Pancreas (tissue), 10 donors: ENCODE data around the gene RPAP3. TPM values are rescaled to one million over a fixed set of nuclear protein-coding genes. Genes with fewer than 3 reads are reported as not detected.

Source experiments
- ATAC-seq, 4 donors: fragments of 200-7000 bp; cut with Tn5 transposase; one replicate each; pipeline versions ENCODE4 v1.8.0 to v1.9.1; 2020; ENCODE audit warnings: mild to moderate bottlenecking in 4 of 4, moderate library complexity in 4 of 4
- DNase-seq, 6 donors: peaks; one replicate each; pipeline ENCODE4 v3.0.0-alpha.2; 2020
- FAIRE-seq: peaks from 2 replicates; lab custom pipeline; 2012; peaks lifted over from hg19 to GRCh38; lab: Jason Lieb, UNC
- H3K27ac ChIP-seq, 4 donors: fragments of 200-600 bp; sonication (generic); 1 replicate in 3 of 4; 2 replicates in 1 of 4; pipeline versions ENCODE4 v1.5.0 to v1.8.0; 2020
- H3K27me3 ChIP-seq, 4 donors: fragments of 200-600 bp; one replicate each; pipeline ENCODE4 v1.8.0; 2021
- H3K36me3 ChIP-seq, 3 donors: fragments of 200-600 bp; sonication (generic) in 1 of 3; one replicate each; pipeline versions ENCODE4 v1.5.0 to v1.8.0; 2020 to 2021
- H3K4me1 ChIP-seq, 3 donors: fragments of 200-600 bp; one replicate each; pipeline ENCODE4 v1.8.0; 2021
- H3K4me3 ChIP-seq, 4 donors: fragments of 200-600 bp; sonication (generic) in 2 of 4; one replicate each; pipeline versions ENCODE4 v1.5.0 to v1.8.0; 2020 to 2021
- H3K9me3 ChIP-seq, 4 donors: fragments of 200-600 bp; one replicate each; pipeline ENCODE4 v1.8.0; 2021
- CTCF ChIP-seq, 4 donors: fragments of 200-600 bp; sonication (generic) in 3 of 4; IDR thresholded peaks; one replicate each; pipeline versions ENCODE4 v1.5.0 to v1.8.0; 2021; ENCODE audit warnings: antibody characterized with exemption in 4 of 4
- WGBS, 2 donors: extraction: QIAGEN DNeasy Blood & Tissue Kit; methylation state at CpG; one replicate each; pipeline ENCODE4 v1.1.7; 2013; 5-methylcytosine and 5-hydroxymethylcytosine counted together
- intact Hi-C, 3 donors: fragments of 100-400 bp; cut with DNase I; formaldehyde crosslinking; loops; one replicate each; pipeline versions ENCODE4 v1.11.1 to v1.14.2; 2022
- polyA plus RNA-seq, 2 donors: library from polyadenylated mRNA; stranded (reverse); fragments of 200-250 nt; gene quantifications; one replicate each; pipeline ENCODE4 v1.2.3, GENCODE V29; 2013
- total RNA-seq, 6 donors: library from RNA; stranded (reverse); fragmentation: NEBNext Ultra II Directional in 4 of 6; extraction: Animal tissue kit (Norgen Biotek cat#: 25700) in 4 of 6; gene quantifications; one replicate each; pipeline versions ENCODE4 v1.2.1 to v1.2.4, GENCODE V29; 2021 to 2023
- donor health status: healthy with polysubstance abuse.
- donor health status: DM: no; HTN: no; CAD: no; lungs with moderate emphysema.
- donor health status: DM: no; HTN: no; CAD: no.
- donor health status: control.
- donor health status: control.
- donor health status: Bipolar disorder and iron deficiency.
- donor health status: DM: yes; HTN: yes; CAD: no.
- donor health status: DM: no; HTN: no; CAD: no.
- donor health status: DM: no; HTN: no; CAD: no.
- donor health status: DM: yes; HTN: yes; CAD: no.

Gene RPAP3
- total and polyA plus RNA-seq, 8 donors = 3.3 to 12.1 (median 8.9) TPM

GRCh38 chr12:47743311-47743860, 37.6 kb upstream of the RPAP3 start:
- WGBS, 2 donors = 58 to 66% methylated on average over 9 of the region's 9 CpGs
- Histone ChIP-seq H3K4me1 (peaks cover 0 to 3% (median 0%) of the 10 kb centered on the region in 3 donors), H3K4me3 (no peak overlapping the region), H3K27ac (no peak overlapping the region), H3K9me3 (no peaks in the 10 kb centered on the region), H3K27me3 (no peaks in the 10 kb centered on the region), H3K36me3 (no peaks in the 10 kb centered on the region)
- TF ChIP-seq CTCF (IDR thresholded peaks at IDR 0.05) = no peak
- intact Hi-C loops = loop anchor here in 2 of 3 donors (5.0 kb wide), 1 partner anchor 34 kb away; no protein-coding TSS in a partner anchor
- FAIRE-seq = no peak
- no peak for DNase-seq
- ATAC-seq = no peak

DNA sequence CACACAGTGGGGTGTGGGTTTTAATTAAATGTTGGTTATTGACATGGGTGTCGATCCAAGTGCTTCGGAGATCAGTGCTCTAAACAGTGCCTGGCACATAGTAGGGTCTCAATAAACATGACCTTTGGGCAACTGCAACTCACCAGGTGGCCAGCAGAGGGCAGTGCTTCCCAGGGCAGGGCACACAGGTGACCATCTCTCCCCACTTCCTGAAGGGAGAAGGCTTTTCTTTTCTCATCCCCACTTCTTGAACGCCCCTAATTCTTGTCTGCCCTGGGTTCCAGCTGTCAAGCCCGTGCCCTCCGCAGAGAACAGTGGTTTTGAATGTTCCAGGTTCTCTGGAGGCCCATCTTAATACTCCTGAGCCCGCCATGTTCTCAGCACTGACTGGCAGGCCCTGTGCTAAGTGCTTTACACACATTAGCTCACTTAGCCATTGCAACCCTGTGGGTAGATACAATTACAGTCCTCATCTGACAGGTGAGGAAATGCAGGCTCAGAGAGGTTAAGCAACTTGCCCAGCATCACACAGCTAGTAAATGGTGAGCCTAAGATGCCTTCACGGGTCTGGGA, 36.5 kb upstream of the RPAP3 start:
- peak; percentile 80 to 96 (median 93) for TF ChIP-seq CTCF (IDR thresholded peaks at IDR 0.05)
- intact Hi-C loops = loop anchor here in 2 of 3 donors (5.0 kb wide), 1 partner anchor 35 kb away; no protein-coding TSS in a partner anchor
- no peaks in the 10 kb centered on the region for H3K9me3 ChIP-seq
- 55 to 58% methylated on average over 7 of the region's 7 CpGs for WGBS, 2 donors
- no peak for FAIRE-seq
- H3K4me3 ChIP-seq = no peak overlapping the region
- peak in 3 of 6 donors; percentile 61 to 86 (median 62) for DNase-seq
- H3K27me3 ChIP-seq = no peaks in the 10 kb centered on the region
- H3K36me3 ChIP-seq = no peaks in the 10 kb centered on the region
- ATAC-seq = peak in 3 of 4 donors; percentile 28 to 51 (median 46)
- H3K4me1 ChIP-seq = peaks cover 0 to 8% (median 6%) of the 10 kb centered on the region in 3 donors
- no peak overlapping the region for H3K27ac ChIP-seq

- DNase-seq (peak in 3 of 6 donors; percentile 40 to 69 (median 57)), ATAC-seq (peak in 1 of 4 donors; percentile 4), FAIRE-seq (no peak)
- 16 to 17% methylated on average over 4 of the region's 4 CpGs for WGBS, 2 donors
- no peaks in the 10 kb centered on the region for H3K27me3 ChIP-seq
- no peaks in the 10 kb centered on the region for H3K36me3 ChIP-seq
- no peak overlapping the region for H3K4me3 ChIP-seq
- no peak overlapping the region for H3K27ac ChIP-seq
- intact Hi-C loops = loop anchor here in 2 of 3 donors (5.0 kb wide), 1 partner anchor 36 kb away; no protein-coding TSS in a partner anchor
- no peak for TF ChIP-seq CTCF (IDR thresholded peaks at IDR 0.05)
- peaks cover 9 to 18% (median 15%) of the 10 kb centered on the region in 3 donors for H3K4me1 ChIP-seq
- H3K9me3 ChIP-seq = no peaks in the 10 kb centered on the region
Observed at GRCh38 chr12:47741340-47741703, 35.5 kb upstream of the RPAP3 start.

DNA sequence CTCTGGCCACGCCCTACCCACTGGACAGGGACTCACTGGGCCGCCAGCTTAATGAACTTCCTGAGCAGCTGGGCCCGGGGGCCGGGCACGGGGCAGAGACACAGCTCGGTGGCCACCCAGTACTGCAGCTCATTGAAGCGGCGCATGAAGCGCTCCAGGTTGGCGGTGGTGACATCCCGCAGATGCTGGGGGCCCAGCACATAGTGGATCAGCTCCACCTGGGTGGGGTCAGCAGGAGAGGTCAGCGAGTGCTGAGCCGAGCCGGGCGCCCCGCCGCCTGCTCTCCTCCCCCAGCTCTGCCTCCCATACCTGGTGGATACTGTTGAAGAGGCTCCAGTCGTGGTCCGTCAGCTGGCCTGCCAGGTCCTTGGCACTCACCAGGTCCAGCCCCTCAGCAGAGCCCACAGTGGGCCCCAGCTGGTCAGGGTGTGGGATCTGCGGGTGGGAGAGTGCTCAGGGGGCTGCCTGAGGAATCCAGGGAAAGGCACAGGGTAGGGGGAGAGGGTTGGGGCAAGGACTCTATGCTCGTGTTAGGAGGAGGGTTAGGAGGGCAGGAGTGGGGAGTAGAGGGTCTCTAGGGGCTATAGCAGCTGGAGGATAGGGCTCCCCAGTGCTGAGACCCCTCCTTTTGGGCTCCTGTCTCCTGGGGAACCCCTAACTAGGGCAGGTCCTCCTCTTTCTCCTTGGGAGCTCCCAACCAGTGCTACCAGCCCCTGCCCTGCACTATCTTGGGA, 34.9 kb upstream of the RPAP3 start:
- WGBS, 2 donors = 77 to 84% methylated on average over 21 of the region's 21 CpGs
- Histone ChIP-seq H3K27ac (no peak overlapping the region), H3K27me3 (no peaks in the 10 kb centered on the region), H3K4me1 (peaks cover 12 to 21% (median 18%) of the 10 kb centered on the region in 3 donors), H3K36me3 (no peaks in the 10 kb centered on the region), H3K9me3 (no peaks in the 10 kb centered on the region), H3K4me3 (no peak overlapping the region)
- FAIRE-seq (no peak), DNase-seq (peak in 1 of 6 donors; percentile 30), ATAC-seq (no peak)
- intact Hi-C loops = loop anchor here in 2 of 3 donors (5.0 kb wide), 1 partner anchor 37 kb away; no protein-coding TSS in a partner anchor
- no peak for TF ChIP-seq CTCF (IDR thresholded peaks at IDR 0.05)
